ENCODE data around the gene TCEA2.
A peak's percentile ranks its signal among the peaks of the same experiment; 100 is the strongest.

TCEA2 gene

DNA sequence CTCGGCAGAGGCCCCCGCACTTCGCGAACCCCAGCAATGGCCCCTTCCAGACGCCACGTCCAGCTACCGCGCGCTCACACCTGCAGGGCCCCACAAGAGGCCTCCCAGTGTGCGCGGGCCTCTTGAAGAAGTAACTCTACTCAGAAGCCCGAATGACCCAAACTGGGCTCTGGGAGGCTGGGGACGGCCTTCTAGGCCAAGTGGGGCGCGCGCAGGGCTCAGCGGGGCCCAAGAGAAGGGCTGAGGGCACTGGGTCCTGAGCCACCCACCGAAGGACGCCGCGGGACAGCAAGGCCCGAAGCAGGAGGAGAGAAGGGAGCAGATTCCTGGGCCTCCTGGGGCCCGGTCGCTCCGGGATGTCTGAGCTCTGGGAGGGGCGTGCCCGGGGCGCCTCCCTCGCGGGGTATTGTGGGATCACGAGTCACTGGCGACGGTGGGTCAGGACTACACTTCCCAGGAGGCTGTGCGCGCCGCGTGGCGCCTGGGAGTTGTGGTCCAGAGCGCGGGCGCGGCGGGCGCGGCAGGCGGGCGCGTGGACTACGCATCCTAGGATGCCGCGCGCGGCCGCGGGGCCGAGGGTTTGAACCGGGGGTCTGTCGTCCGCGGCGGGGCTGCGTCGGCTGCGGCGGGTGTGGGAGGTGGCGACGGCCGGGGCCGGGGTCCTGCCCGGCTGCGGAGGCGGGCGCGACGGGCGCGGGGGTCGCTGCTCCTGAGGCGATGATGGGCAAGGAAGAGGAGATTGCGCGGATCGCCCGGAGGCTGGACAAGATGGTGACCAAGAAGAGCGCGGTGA is at the start of gene TCEA2:
TSS of gene TCEA2 (plus strand) at position 603 of the 793 bp plus-strand sequence. CDS start at position 718, 115 bp downstream.
- Histone ChIP-seq H3K36me3 (ENCODE audit: control insufficient read depth, insufficient read depth, low read length) (no peaks in the 10 kb centered on the region), H3K4me3 (ENCODE audit: low read length) (peak within 1 kb of the TSS; percentile 76), H3K27ac (ENCODE audit: low read depth, low read length) (peak within 1 kb of the TSS; percentile 91), H3K4me1 (ENCODE audit: control insufficient read depth, insufficient read depth, low read length) (peaks cover 12% of the 10 kb centered on the region), H3K9ac (ENCODE audit: low read length) (peak within 1 kb of the TSS; percentile 53), H3K27me3 (ENCODE audit: control insufficient read depth, insufficient read depth, low read length) (no peaks in the 10 kb centered on the region)

DNA sequence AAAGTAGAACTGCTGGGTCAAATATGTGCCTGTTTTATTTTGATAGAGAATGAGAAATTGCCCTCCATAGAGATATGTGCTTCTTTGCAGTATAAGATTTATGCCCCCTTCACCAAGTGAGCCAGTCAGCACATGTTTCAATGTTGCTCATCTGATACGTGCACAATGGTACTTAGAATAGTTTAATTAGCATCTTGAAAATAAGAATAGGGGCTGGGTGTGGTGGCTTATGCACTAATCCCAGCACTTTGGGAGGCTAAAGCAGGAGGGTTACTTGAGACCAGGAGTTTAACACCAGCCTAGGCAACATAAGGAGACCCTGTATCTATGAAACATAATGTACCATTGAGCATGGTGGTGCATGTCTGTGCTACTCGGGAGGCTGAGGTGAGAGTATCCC is 47.4 kb upstream of the TCEA2 start:
- no peak overlapping the region for H3K4me3 ChIP-seq (ENCODE audit: low read length)
- no peak overlapping the region for H3K27ac ChIP-seq (ENCODE audit: low read depth, low read length)
- H3K9ac ChIP-seq (ENCODE audit: low read length), result no peak overlapping the region
- peaks cover 40% of the 10 kb centered on the region for H3K36me3 ChIP-seq (ENCODE audit: control insufficient read depth, insufficient read depth, low read length)
- H3K4me1 ChIP-seq (ENCODE audit: control insufficient read depth, insufficient read depth, low read length), result no peaks in the 10 kb centered on the region
- no peaks in the 10 kb centered on the region for H3K27me3 ChIP-seq (ENCODE audit: control insufficient read depth, insufficient read depth, low read length)

DNA sequence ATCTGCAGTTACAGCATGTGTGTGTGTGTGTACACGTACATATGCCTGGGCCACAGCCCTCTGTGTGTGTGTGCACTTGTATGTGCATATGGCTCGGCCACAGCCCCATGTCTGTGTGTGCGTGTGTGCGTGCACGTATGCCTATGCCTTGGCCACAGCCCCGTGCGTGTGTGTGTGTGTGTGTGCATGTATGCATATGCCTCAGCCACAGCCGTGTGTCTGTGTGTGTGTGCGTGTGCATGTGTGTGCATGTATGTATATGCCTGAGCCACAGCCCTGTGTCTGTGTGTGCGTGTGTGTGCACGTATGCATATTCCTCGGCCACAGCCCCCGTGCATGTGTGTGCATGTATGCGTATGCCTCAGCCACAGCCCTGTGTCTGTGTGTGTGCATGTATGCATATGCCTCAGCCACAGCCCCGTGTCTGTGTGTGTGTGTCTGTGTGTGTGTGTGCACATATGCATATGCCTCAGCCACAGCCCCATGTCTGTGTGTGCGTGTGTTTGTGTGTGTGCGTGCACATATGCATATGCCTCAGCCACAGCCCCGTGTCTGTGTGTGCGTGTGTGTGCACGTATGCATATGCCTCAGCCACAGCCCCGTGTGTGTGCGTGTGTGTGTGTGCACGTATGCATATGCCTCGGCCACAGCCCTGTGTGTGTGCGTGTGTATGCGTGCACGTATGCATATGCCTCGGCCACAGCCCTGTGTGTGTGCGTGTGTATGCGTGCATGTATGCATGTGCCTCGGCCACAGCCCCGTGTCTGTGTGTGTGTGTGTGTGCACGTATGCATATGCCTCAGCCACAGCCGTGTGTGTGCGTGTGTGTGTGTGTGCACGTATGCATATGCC is 41.6 kb upstream of the TCEA2 start:
- H3K27ac ChIP-seq (ENCODE audit: low read depth, low read length), result no peak overlapping the region
- no peak overlapping the region for H3K9ac ChIP-seq (ENCODE audit: low read length)
- H3K4me3 ChIP-seq (ENCODE audit: low read length), result no peak overlapping the region
- H3K4me1 ChIP-seq (ENCODE audit: control insufficient read depth, insufficient read depth, low read length), result no peaks in the 10 kb centered on the region
- H3K36me3 ChIP-seq (ENCODE audit: control insufficient read depth, insufficient read depth, low read length), result peaks cover 57% of the 10 kb centered on the region
- no peaks in the 10 kb centered on the region for H3K27me3 ChIP-seq (ENCODE audit: control insufficient read depth, insufficient read depth, low read length)

DNA sequence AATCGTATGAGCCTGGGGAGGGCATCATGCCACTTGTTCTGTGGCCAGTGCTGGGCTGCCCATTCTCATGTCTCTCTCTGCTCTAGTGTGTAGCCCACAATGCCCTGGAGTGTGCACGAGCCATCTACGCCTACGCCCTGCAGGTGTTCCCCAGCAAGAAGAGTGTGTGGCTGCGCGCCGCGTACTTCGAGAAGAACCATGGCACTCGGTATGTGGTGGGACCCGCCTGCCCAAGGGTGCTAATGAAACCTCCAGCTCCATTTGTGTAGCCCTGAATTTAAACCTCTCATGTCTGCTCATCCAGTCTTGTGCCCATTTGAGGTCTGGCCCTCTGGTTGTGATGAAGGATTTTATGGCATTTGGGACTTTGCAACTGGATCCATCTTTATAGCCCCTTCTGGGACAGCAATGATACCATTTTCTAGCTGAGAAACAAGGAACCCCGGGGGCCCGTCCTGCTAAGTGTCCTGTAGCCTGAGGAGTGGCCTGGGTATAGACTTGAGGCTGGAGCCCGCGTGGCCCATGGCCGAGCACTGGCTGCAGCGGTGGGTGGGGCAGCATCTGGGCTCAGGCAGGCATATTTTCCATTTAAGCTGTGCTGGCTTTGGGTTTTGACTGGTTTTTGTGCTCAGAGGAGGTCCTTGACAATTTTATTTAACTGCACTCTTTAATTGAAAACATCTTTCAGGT is 40.2 kb upstream of the TCEA2 start:
- peaks cover 62% of the 10 kb centered on the region for H3K36me3 ChIP-seq (ENCODE audit: control insufficient read depth, insufficient read depth, low read length)
- H3K4me1 ChIP-seq (ENCODE audit: control insufficient read depth, insufficient read depth, low read length), result peaks cover 7% of the 10 kb centered on the region
- H3K27me3 ChIP-seq (ENCODE audit: control insufficient read depth, insufficient read depth, low read length), result no peaks in the 10 kb centered on the region
- no peak overlapping the region for H3K4me3 ChIP-seq (ENCODE audit: low read length)
- no peak overlapping the region for H3K9ac ChIP-seq (ENCODE audit: low read length)
- H3K27ac ChIP-seq (ENCODE audit: low read depth, low read length), result no peak overlapping the region

DNA sequence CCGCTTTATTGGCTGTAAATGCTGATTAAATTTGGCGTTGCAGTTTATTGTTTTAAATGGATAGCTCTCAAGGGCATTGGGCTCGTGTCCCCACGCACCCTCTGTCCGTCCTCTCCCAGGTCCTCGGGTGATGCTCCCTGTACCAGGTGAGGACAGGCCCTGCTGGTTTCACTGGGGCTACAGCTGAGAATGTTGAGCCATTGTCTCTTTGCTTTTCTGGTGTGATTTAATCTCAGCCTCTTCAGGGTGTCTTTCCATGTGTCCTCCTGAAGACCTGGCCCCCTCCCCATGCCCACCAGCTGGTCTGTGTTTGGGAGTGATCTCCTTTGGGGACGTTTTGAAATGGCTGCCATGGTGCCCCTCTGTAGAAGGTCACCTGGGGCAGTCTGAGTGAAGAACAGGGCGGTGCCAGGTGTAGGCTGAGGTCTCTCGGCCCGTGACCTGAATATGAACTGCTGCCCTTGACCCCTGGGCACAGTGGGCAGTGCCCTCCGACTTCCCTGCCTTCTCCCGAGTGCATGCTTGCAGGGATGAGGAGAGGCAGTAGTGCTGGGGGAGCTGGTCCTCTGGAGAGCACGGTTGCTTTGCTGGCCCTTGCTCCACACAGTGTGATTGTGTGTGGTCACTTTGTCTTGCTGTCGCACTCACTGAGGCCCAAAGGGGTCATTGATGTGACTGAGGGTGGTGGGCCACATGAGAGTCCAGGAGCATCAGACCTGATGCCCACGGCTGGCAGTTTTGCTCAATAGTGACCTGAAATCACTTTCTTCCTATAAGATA is 39.4 kb upstream of the TCEA2 start:
- Histone ChIP-seq H3K27me3 (ENCODE audit: control insufficient read depth, insufficient read depth, low read length) (no peaks in the 10 kb centered on the region), H3K36me3 (ENCODE audit: control insufficient read depth, insufficient read depth, low read length) (peaks cover 62% of the 10 kb centered on the region), H3K27ac (ENCODE audit: low read depth, low read length) (no peak overlapping the region), H3K4me3 (ENCODE audit: low read length) (no peak overlapping the region), H3K4me1 (ENCODE audit: control insufficient read depth, insufficient read depth, low read length) (peaks cover 12% of the 10 kb centered on the region), H3K9ac (ENCODE audit: low read length) (no peak overlapping the region)

DNA sequence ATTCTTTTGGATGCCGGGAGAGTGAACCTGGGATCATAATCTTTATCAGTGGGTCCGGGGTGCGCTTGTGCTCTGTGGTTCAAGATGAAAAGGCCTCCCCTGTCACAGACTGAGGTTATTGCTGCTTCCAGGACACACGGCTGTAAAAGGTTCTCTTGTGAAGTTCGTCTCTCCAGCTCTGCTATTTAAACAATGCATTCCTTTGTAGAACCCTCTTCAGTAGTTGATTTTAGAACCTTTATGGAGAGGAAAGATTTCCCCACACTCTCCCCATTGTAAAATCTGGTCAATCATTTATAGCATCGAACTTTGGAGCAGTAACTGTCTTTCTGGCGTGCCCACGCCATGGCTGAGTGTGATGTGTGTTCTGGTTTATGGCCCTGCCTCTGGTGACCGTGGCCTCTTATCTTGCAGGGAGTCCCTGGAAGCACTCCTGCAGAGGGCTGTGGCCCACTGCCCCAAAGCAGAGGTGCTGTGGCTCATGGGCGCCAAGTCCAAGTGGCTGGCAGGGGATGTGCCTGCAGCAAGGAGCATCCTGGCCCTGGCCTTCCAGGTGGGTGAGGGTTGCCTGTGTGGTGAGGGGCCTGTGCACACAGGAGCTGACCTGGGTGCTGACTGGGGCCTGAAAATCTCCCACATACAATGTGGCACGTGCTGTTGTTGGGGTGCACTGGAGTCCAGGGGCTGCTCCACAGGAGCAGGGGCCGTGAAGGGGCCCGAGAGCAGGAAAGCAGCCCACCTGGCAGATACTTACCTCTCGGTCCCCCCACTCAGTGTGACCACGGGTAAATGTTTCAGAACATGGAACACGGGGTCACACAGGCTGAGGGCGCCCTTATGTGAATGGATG is 38.6 kb upstream of the TCEA2 start:
- H3K27ac ChIP-seq (ENCODE audit: low read depth, low read length), result no peak overlapping the region
- no peaks in the 10 kb centered on the region for H3K27me3 ChIP-seq (ENCODE audit: control insufficient read depth, insufficient read depth, low read length)
- H3K4me3 ChIP-seq (ENCODE audit: low read length), result no peak overlapping the region
- peaks cover 61% of the 10 kb centered on the region for H3K36me3 ChIP-seq (ENCODE audit: control insufficient read depth, insufficient read depth, low read length)
- H3K4me1 ChIP-seq (ENCODE audit: control insufficient read depth, insufficient read depth, low read length), result peaks cover 13% of the 10 kb centered on the region
- H3K9ac ChIP-seq (ENCODE audit: low read length), result no peak overlapping the region

DNA sequence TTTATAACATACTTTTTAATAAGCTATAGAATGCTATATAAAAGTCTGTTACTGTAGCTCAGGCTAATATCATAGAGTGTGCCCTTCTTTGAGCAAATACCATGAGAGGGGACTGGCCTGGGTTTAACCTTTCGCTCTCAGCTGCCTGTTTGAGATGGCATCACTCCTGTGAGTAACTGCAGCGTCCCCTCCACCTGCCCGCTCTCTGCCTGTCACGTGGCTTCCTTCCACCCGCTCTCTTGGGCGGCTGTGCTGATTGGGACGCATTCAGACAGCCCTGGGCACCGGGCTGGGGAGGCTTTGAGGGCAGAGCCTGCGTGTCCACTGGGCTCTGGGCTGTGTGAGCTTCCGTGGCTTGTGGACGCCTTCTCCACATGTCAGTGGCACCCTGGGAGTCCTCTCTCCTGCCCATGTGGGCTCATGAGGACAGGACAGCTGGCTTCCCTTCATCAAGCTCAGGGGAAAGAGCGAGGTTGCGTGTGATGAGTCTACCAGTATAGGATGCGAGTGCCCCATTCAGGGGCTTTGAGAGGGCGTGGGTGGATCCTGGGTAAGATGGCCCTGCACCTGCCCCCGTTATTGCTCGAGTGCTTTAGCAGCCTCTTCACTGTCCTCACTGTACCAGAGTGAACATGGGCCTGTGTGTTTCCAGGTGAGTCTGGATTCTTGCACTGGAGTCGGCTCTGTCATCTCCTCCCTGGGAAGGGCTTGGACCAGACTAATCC is 37.7 kb upstream of the TCEA2 start:
- no peak overlapping the region for H3K27ac ChIP-seq (ENCODE audit: low read depth, low read length)
- H3K4me3 ChIP-seq (ENCODE audit: low read length), result no peak overlapping the region
- H3K4me1 ChIP-seq (ENCODE audit: control insufficient read depth, insufficient read depth, low read length), result peaks cover 13% of the 10 kb centered on the region
- no peak overlapping the region for H3K9ac ChIP-seq (ENCODE audit: low read length)
- H3K27me3 ChIP-seq (ENCODE audit: control insufficient read depth, insufficient read depth, low read length), result no peaks in the 10 kb centered on the region
- H3K36me3 ChIP-seq (ENCODE audit: control insufficient read depth, insufficient read depth, low read length), result peaks cover 64% of the 10 kb centered on the region

DNA sequence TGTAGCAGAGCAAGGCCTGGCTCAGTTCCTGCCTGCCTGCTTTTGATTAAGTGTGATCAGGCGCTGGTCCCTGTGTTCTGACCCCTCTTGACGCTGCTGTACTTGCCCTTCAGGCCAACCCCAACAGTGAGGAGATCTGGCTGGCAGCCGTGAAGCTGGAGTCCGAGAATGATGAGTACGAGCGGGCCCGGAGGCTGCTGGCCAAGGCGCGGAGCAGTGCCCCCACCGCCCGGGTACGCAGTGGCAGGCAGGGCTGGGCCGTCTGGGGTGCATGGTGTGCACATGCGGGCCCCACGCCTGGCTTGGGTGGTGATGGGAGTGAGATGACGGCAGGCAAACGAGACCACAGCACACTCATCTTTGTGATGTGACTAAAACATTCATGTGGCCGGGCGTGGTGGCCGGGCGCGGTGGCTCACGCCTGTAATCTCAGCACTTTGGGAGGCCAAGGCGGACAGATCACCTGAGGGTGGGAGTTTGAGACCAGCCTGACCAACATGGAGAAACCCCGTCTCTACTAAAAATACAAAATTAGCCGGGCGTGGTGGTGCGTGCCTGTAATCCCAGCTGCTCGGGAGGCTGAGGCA is 37.1 kb upstream of the TCEA2 start:
- Histone ChIP-seq H3K4me1 (ENCODE audit: control insufficient read depth, insufficient read depth, low read length) (peaks cover 13% of the 10 kb centered on the region), H3K27me3 (ENCODE audit: control insufficient read depth, insufficient read depth, low read length) (no peaks in the 10 kb centered on the region), H3K27ac (ENCODE audit: low read depth, low read length) (no peak overlapping the region), H3K4me3 (ENCODE audit: low read length) (no peak overlapping the region), H3K9ac (ENCODE audit: low read length) (no peak overlapping the region), H3K36me3 (ENCODE audit: control insufficient read depth, insufficient read depth, low read length) (peaks cover 68% of the 10 kb centered on the region)

DNA sequence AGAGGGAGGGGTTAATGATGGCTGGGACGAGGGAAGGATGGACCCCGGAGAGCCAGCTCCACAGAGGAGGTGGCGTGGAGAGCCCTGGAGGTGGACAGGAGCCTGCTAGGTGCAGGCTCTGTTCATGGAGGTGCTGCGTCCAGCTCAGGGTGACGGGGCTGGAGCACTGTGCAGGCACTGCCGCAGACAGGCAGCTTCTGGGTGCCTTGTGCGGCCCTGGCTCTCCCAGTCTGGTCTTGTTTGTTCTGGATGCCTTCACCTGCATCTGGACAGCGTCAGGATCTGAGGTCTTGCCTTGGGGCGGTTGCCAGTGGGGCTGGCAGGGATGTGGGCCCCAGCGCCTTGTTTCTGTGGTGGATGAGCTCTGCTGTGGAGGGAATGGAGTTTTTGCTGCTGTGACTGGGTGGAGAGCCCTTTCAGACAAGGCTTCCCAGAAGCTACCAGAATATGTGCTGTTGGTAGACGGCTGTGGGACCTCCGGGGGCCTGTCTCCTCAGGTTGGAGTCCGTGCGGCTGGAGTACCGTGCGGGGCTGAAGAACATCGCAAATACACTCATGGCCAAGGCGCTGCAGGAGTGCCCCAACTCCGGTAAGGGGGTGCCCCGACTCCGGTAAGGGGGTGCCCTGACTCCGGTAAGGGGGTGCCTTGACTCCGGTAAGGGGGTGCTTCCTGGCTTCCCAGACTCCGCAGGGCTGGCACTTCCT is 34.9 kb upstream of the TCEA2 start:
- Histone ChIP-seq H3K4me3 (ENCODE audit: low read length) (no peak overlapping the region), H3K27ac (ENCODE audit: low read depth, low read length) (peak overlapping the region; percentile 81)

More for the DNA sequence above, 34.9 kb upstream of the TCEA2 start:
- H3K27me3 ChIP-seq (ENCODE audit: control insufficient read depth, insufficient read depth, low read length), result no peaks in the 10 kb centered on the region
- H3K9ac ChIP-seq (ENCODE audit: low read length), result no peak overlapping the region
- H3K36me3 ChIP-seq (ENCODE audit: control insufficient read depth, insufficient read depth, low read length), result peaks cover 66% of the 10 kb centered on the region
- H3K4me1 ChIP-seq (ENCODE audit: control insufficient read depth, insufficient read depth, low read length), result peaks cover 13% of the 10 kb centered on the region
